H1 (cell line): ENCODE results near the gene TNFRSF14. TPM values are rescaled to one million over a fixed set of nuclear protein-coding genes. Genes with fewer than 3 reads are reported as not detected.

Experiments
- CTCF ChIA-PET: fragments of 300-600 bp; sonication (Branson Sonifier 250); formaldehyde crosslinking; loops from one replicate; lab custom pipeline; 2021; ENCODE audit not compliant: partially characterized antibody; lab: Charles Lee
- POLR2A ChIA-PET: fragments of 300-600 bp; sonication (Branson Sonifier 250); formaldehyde crosslinking; loops from one replicate; lab custom pipeline; 2021; ENCODE audit warnings: inconsistent platforms; ENCODE audit not compliant: partially characterized antibody; lab: Charles Lee
- DNase-seq, 2 experiments: peaks; one replicate each; pipeline versions ENCODE4 v3.0.0 to v3.0.0-alpha.2; 2010 to 2022; ENCODE audit warnings: low spot score in 2 of 2, low read depth in 1 of 2, mixed read lengths in 1 of 2
- FAIRE-seq: peaks from 2 replicates; lab custom pipeline; 2011; peaks lifted over from hg19 to GRCh38; lab: Jason Lieb, UNC
- H2AFZ ChIP-seq: 2 replicates; pipeline ENCODE4 v1.8.1; 2012; ENCODE audit warnings: low read length, inconsistent platforms
- H2AK5ac ChIP-seq: 2 replicates; pipeline ENCODE4 v1.6.1; 2013; ENCODE audit warnings: low read depth, low read length
- H2BK120ac ChIP-seq: replicated peaks from 2 replicates; pipeline ENCODE3; 2013; ENCODE audit warnings: low read depth, low read length, inconsistent platforms
- H2BK12ac ChIP-seq: 2 replicates; pipeline ENCODE4 v1.6.1; 2013; ENCODE audit warnings: low read depth, low read length
- H2BK15ac ChIP-seq: 2 replicates; pipeline ENCODE4 v1.6.1; 2013; ENCODE audit warnings: low read length
- H2BK20ac ChIP-seq: 2 replicates; pipeline ENCODE4 v1.6.1; 2013; ENCODE audit warnings: low read length
- H2BK5ac ChIP-seq: 2 replicates; pipeline ENCODE4 v1.6.1; 2013; ENCODE audit warnings: low read depth, low read length
- H3K14ac ChIP-seq: 2 replicates; pipeline ENCODE4 v1.6.1; 2013; ENCODE audit warnings: inconsistent platforms; ENCODE audit not compliant: insufficient read length
- H3K18ac ChIP-seq: 2 replicates; pipeline ENCODE4 v1.6.1; 2013; ENCODE audit warnings: low read length; ENCODE audit errors: extremely low read depth
- H3K23ac ChIP-seq: 2 replicates; pipeline ENCODE4 v1.6.1; 2013; ENCODE audit warnings: inconsistent platforms; ENCODE audit not compliant: insufficient read length
- H3K23me2 ChIP-seq: 2 replicates; pipeline ENCODE4 v1.6.1; 2013; ENCODE audit warnings: low read depth, low read length
- H3K27ac ChIP-seq: 2 replicates; pipeline ENCODE4 v1.6.1; 2011; ENCODE audit warnings: low read depth, low read length, inconsistent platforms
- H3K27me3 ChIP-seq, 4 experiments: replicated peaks in 1 of 4; 1 replicate in 1 of 4; 2 replicates in 3 of 4; pipeline versions ENCODE4 v1.6.1 to v1.8.1; 2011 to 2013; ENCODE audit warnings: low read length in 3 of 4, mild to moderate bottlenecking in 3 of 4, inconsistent platforms in 2 of 4, mixed read lengths in 2 of 4, moderate library complexity in 1 of 4; ENCODE audit not compliant: control insufficient read depth in 3 of 4, insufficient read depth in 3 of 4; ENCODE audit errors: extremely low read depth in 1 of 4
- H3K36me3 ChIP-seq, 4 experiments: 2 replicates each; pipeline versions ENCODE4 v1.6.1 to v1.8.1; 2011 to 2013; ENCODE audit warnings: mild to moderate bottlenecking in 4 of 4, low read length in 3 of 4, moderate library complexity in 2 of 4, control low read depth in 1 of 4, inconsistent platforms in 1 of 4; ENCODE audit not compliant: insufficient read depth in 4 of 4, control insufficient read depth in 2 of 4
- H3K4ac ChIP-seq: replicated peaks from 2 replicates; pipeline ENCODE3; 2013; ENCODE audit warnings: low read length, low read depth, mixed read lengths, inconsistent platforms; ENCODE audit not compliant: insufficient read length
- H3K4me1 ChIP-seq, 4 experiments: replicated peaks in 1 of 4; 1 replicate in 1 of 4; 2 replicates in 3 of 4; pipeline versions ENCODE4 v1.6.1 to v1.8.1; 2011 to 2013; ENCODE audit warnings: low read length in 3 of 4, inconsistent platforms in 2 of 4, mixed read lengths in 1 of 4; ENCODE audit not compliant: insufficient read depth in 4 of 4, control insufficient read depth in 3 of 4
- H3K4me2 ChIP-seq, 2 experiments: 2 replicates each; pipeline versions ENCODE4 v1.6.1 to v1.8.1; 2011 to 2013; ENCODE audit warnings: low read depth in 2 of 2, low read length in 2 of 2, control low read depth in 1 of 2, inconsistent platforms in 1 of 2, mild to moderate bottlenecking in 1 of 2; ENCODE audit not compliant: insufficient read depth in 1 of 2
- H3K4me3 ChIP-seq, 4 experiments: fragments of 200-600, 300-600 bp in 1 of 4; sonication (generic), shearing (Covaris generic), sonication (Bioruptor Twin) in 1 of 4; 2 replicates each; pipeline versions ENCODE4 v1.5.1 to v1.8.1; 2011 to 2016; ENCODE audit warnings: low read length in 4 of 4, low read depth in 3 of 4, control low read depth in 2 of 4, inconsistent platforms in 2 of 4, mild to moderate bottlenecking in 2 of 4, mixed read lengths in 1 of 4, moderate library complexity in 1 of 4; ENCODE audit not compliant: insufficient read depth in 2 of 4; ENCODE audit errors: extremely low read depth in 1 of 4
- H3K56ac ChIP-seq: replicated peaks from 2 replicates; pipeline ENCODE3; 2013; ENCODE audit warnings: low read depth, mild to moderate bottlenecking, mixed read lengths, low read length, inconsistent platforms; ENCODE audit not compliant: insufficient read length
- H3K79me1 ChIP-seq: 2 replicates; pipeline ENCODE4 v1.6.1; 2013; ENCODE audit warnings: low read depth, low read length, control low read depth
- H3K79me2 ChIP-seq, 2 experiments: 2 replicates each; pipeline versions ENCODE4 v1.6.1 to v1.8.1; 2012 to 2013; ENCODE audit warnings: low read length in 2 of 2, mild to moderate bottlenecking in 2 of 2, inconsistent platforms in 1 of 2; ENCODE audit not compliant: insufficient read depth in 2 of 2, control insufficient read depth in 1 of 2
- H3K9ac ChIP-seq, 4 experiments: replicated peaks in 1 of 4; 1 replicate in 1 of 4; 2 replicates in 3 of 4; pipeline versions ENCODE4 v1.6.1 to v1.8.1; 2011 to 2013; ENCODE audit warnings: low read depth in 3 of 4, low read length in 3 of 4, control low read depth in 2 of 4, mild to moderate bottlenecking in 2 of 4, moderate library complexity in 2 of 4, inconsistent platforms in 1 of 4; ENCODE audit errors: extremely low read depth in 1 of 4
- H3K9me3 ChIP-seq, 2 experiments: 2 replicates each; pipeline versions ENCODE4 v1.6.1 to v1.8.1; 2012 to 2013; ENCODE audit warnings: mild to moderate bottlenecking in 2 of 2, moderate library complexity in 2 of 2, control low read depth in 1 of 2, inconsistent platforms in 1 of 2, low read depth in 1 of 2, low read length in 1 of 2, mixed read lengths in 1 of 2; ENCODE audit not compliant: insufficient read depth in 2 of 2
- H4K20me1 ChIP-seq, 2 experiments: replicated peaks in 1 of 2; 2 replicates each; pipeline versions ENCODE3 to v1.8.1; 2011 to 2013; ENCODE audit warnings: inconsistent platforms in 2 of 2, low read length in 2 of 2, mild to moderate bottlenecking in 1 of 2; ENCODE audit not compliant: insufficient read depth in 2 of 2, control insufficient read depth in 1 of 2
- H4K5ac ChIP-seq: 2 replicates; pipeline ENCODE4 v1.6.1; 2013; ENCODE audit warnings: low read length, low read depth, mixed read lengths, inconsistent platforms; ENCODE audit not compliant: insufficient read length
- H4K8ac ChIP-seq: 2 replicates; pipeline ENCODE4 v1.8.0; 2013; ENCODE audit warnings: mild to moderate bottlenecking, moderate library complexity, low read length, inconsistent platforms; ENCODE audit not compliant: insufficient read depth; ENCODE audit errors: extremely low read depth
- H4K91ac ChIP-seq: replicated peaks from 2 replicates; pipeline ENCODE3; 2013; ENCODE audit warnings: low read length, mixed read lengths, inconsistent platforms; ENCODE audit not compliant: insufficient read length
- E2F6 ChIP-seq: IDR thresholded peaks from 2 replicates; pipeline ENCODE4 v1.6.1; 2012; ENCODE audit warnings: inconsistent platforms
- FOSL1 ChIP-seq: IDR thresholded peaks from 2 replicates; pipeline ENCODE4 v1.6.1; 2011; ENCODE audit warnings: mild to moderate bottlenecking, low read depth, low read length, moderate library complexity; ENCODE audit not compliant: insufficient read depth
- KDM1A ChIP-seq: fragments of 200-600, 300-600 bp; sonication (generic); IDR thresholded peaks from 2 replicates; pipeline ENCODE4 v1.7.1; 2016; ENCODE audit warnings: mild to moderate bottlenecking, low read length, borderline replicate concordance
- WGBS, 2 experiments: shearing (Covaris generic) in 1 of 2; methylation state at CpG; one replicate each; pipeline versions ENCODE4 v1.1.6 to v1.1.7; 2013 to 2015; ENCODE audit warnings: low lambda C conversion rate in 2 of 2, mixed read lengths in 2 of 2, inconsistent platforms in 1 of 2, low coverage in 1 of 2, missing lambda C conversion rate in 1 of 2; ENCODE audit not compliant: insufficient replicate concordance in 2 of 2, insufficient coverage in 1 of 2, insufficient read length in 1 of 2; ENCODE audit errors: extremely low coverage in 1 of 2, missing lambda C conversion rate in 1 of 2; 5-methylcytosine and 5-hydroxymethylcytosine counted together
- polyA plus RNA-seq, 7 experiments: library from polyadenylated mRNA; depleted of rRNA in 3 of 7; stranded (reverse) in 5 of 7; unstranded in 2 of 7; fragments of >200 nt in 5 of 7; fragments of 200-250 nt in 2 of 7; gene quantifications; 1 replicate in 5 of 7; 2 replicates in 1 of 7; 4 replicates in 1 of 7; pipeline versions ENCODE4 v1.2.1 to v1.2.3, GENCODE V29; 2011 to 2013; ENCODE audit warnings: missing spikeins in 2 of 7, mixed read lengths in 2 of 7
- total RNA-seq: library from RNA; stranded (reverse); fragmentation: NEBNext Ultra II Directional; extraction: Animal tissue kit (Norgen Biotek cat#: 25700); gene quantifications from 2 replicates; pipeline ENCODE4 v1.2.1, GENCODE V29; 2021

Gene TNFRSF14
- total and polyA plus RNA-seq, 2 of the 8 experiments (the other 6 are each of a cell fraction or from before 2014, with no cell fraction given) = 0.36 to 0.50 TPM

- Histone ChIP-seq H3K23me2 (no peaks in the 10 kb centered on the region), H2BK5ac (no peak overlapping the region), H2BK12ac (no peak overlapping the region), H3K23ac (no peak overlapping the region), H3K27ac (no peak overlapping the region), H3K4me3 (no peak overlapping the region), H2BK120ac (no peak overlapping the region), H4K91ac (no peak overlapping the region), H3K14ac (no peak overlapping the region), H2AFZ (no peak overlapping the region), H3K79me2 (no peaks in the 10 kb centered on the region), H3K9ac (no peak overlapping the region), H3K27me3 (no peaks in the 10 kb centered on the region), H3K9me3 (peaks cover under 1 to 1% of the 10 kb centered on the region in 2 experiments; a peak in 2 of 4 replicates), H4K8ac (no peak overlapping the region), H3K79me1 (no peaks in the 10 kb centered on the region), H2AK5ac (no peak overlapping the region), H3K18ac (no peak overlapping the region), H2BK20ac (no peak overlapping the region), H4K20me1 (no peaks in the 10 kb centered on the region), H3K4ac (no peak overlapping the region), H4K5ac (no peak overlapping the region), H3K4me2 (no peak overlapping the region), H2BK15ac (no peak overlapping the region), H3K36me3 (no peaks in the 10 kb centered on the region), H3K56ac (peak overlapping the region; percentile 16), H3K4me1 (peaks cover 0 to 9% (median 3%) of the 10 kb centered on the region in 4 experiments; a peak in 4 of 7 replicates)
- ChIA-PET CTCF (interaction anchor here (0.7 to 3.0 kb wide), 5 partner anchors 9 to 839 kb away, joined by 3 to 10 read pairs (median 3); no protein-coding TSS in a partner anchor), POLR2A (no interaction called here)
- TF ChIP-seq E2F6 (no peak), FOSL1 (no peak), KDM1A (no peak)
- 90% methylated on average over 3 of the region's 4 CpGs; no CpG with 5 or more reads in 1 of the 2 experiments for WGBS, 2 experiments
- no peak for DNase-seq
- no peak for FAIRE-seq
These were observed 22.6 kb downstream of the TNFRSF14 start for GRCh38 chr1:2578758-2579118.
